Right hindlimb (tissue), 1 donor: Measurements from ENCODE around the gene MPV17L2.
A peak's percentile ranks its signal among the peaks of the same experiment; 100 is the strongest.
"Not testable (repeated sequence)": the region's sequence is repeated elsewhere in the genome, so short reads cannot be mapped to it uniquely, and the experiment has no call there.

ENCODE experiments used
- DNase-seq: peaks from one replicate; pipeline ENCODE4 v3.0.0-alpha.2; 2018

Gene MPV17L2

GRCh38 chr19:18192673-18193387, at the start of gene MPV17L2:
TSS of gene MPV17L2 (plus strand) at chr19:18193218. CDS start at chr19:18193282, 64 bp downstream.
- peak; percentile 100 for DNase-seq

DNA sequence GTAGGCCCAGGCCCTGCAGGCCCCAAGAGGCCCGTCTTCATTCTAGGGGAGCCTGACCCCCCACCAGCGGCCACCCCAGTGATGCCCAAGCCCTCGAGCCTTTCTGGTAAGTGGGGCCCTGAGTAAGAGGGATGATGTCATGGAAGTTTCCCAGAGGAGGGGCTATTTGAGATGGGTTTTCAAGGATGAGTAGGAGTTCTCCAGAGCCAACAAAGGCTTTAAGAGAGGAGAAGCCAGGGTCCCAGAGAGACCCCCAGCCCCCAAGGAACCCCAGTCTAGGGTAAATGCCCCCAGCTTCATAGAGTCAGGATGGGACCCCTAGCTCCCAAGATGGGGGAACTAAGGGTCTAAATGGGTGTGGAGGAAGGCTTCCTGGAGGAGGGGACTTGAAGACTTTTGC, 49.1 kb upstream of the MPV17L2 start:
- DNase-seq: no peak

DNA sequence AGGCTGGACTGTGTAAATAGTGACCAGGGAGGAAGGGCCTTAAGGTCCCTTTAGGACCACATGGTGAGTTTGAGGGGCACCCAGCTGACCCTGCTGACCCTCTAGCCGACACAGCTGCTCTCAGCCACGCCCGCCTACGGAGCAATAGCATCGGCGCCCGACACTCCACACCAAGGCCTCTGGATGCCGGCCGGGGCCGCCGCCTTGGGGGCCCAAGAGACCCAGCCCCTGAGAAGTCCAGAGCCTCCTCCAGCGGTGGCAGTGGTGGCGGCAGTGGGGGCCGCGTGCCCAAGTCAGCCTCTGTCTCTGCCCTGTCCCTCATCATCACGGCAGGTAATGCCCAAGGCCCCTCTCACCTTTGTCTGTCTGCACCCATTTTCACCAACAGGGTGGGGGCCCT, 48.7 kb upstream of the MPV17L2 start:
- no peak for DNase-seq

DNA sequence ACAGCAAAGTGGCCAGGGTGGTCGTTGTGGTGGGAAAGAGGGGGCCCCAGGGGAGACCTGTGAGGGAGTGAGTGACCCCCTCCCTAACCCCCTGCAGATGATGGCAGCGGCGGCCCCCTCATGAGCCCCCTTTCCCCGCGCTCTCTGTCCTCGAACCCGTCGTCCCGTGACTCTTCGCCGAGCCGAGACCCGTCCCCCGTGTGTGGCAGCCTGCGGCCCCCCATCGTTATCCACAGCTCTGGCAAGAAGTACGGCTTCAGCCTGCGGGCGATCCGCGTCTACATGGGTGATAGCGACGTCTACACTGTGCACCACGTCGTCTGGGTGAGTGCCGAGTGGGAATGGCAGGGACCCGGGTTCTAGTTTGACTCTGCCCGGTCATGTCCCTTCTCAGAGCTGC, 48.1 kb upstream of the MPV17L2 start:
- DNase-seq: no peak

- no peak for DNase-seq
Measured at GRCh38 chr19:18145391-18145999, 47.5 kb upstream of the MPV17L2 start.

DNA sequence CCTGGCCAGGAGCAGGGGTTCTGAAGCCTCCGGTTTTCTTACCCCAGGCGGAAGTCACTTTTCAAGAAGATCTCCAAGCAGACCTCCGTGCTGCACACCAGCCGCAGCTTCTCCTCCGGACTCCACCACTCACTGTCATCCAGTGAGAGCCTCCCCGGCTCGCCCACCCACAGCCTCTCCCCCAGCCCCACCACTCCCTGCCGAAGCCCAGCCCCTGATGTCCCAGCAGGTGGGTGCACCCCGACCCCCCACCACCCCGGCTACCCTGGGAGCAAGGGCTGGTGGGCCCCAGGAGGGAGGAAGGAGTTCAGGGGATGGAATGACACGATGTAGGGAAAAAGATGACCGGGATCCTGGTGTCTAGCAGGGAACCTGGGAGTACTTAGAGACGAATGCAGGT, 45.6 kb upstream of the MPV17L2 start:
- no peak for DNase-seq

- DNase-seq: no peak
Measured at GRCh38 chr19:18149596-18149975, 43.4 kb upstream of the MPV17L2 start.

GRCh38 chr19:18150776-18151624, 42.0 kb upstream of the MPV17L2 start:
- DNase-seq: no peak

- DNase-seq: peak; percentile 97
Measured at GRCh38 chr19:18152442-18152816, 40.6 kb upstream of the MPV17L2 start.

DNA sequence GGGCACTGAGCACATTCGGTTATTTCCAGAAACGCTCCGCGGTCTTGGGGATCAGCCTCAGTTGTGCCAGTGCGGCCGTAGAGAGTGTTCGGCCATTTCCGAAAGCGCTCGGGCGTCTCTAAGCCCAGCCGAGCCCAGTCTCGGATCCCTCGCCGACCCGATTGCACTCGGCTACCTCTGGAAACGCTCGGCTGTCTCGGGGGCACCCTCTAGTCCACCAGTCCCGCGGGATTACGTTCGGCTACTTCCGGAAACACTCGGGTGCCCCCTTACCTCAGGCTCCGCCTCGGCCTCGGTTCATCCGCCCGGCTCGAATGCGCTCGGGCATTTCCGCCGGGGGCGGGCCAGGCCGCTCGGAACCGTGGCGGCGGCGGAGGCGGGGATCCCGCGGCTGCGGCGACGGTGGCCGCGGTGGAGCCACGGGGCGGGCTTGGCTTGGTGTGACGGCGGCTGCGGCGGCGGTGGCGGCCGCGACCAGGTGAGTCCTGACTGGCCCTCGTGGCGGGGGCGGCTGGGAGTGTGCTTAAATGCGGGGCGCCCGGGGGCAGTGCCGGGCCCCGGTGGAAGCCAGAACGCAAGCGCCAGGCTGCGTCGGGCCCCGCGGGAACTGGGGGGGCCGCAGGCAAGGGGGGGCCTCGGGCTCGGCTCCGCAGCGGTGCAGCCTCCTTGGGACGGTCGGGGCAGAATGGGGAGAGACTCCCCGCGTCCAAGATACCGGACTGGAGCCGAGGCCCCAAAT, 40.0 kb upstream of the MPV17L2 start, which contains the start of gene PIK3R2:
TSS of gene PIK3R2 (plus strand) at position 347 of the 739 bp plus-strand sequence. CDS start 2,717 bp downstream, outside the sequence.
- peak; percentile 99 for DNase-seq

DNA sequence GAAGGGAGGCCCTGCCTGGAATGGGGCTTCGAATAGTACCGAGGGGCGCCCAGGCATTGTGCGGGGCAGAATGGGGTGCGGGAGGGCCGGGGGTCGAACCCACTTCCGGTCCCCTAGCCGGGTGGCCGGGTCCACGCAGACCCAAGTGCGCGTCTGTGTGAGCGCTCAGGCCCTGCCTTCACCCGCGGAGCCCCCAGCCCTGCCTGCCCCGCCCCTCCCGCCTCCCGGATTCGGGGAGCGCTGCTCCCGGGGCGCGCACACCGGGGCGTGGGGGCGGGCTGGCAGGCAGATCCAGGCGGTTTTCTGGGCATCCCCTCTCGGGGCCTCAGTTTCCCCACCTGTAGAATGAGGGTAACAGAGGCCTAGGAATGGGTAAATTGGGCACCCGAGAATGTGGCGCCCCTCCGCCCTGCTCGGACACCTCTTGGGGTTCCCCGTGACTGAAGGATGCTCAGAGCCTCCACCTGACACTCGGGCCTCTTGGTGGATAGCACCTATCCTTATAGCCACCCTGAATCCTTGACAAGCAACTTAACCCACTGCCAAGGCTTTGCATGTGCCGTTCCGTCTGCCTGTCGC, 39.4 kb upstream of the MPV17L2 start:
- DNase-seq: no peak

DNA sequence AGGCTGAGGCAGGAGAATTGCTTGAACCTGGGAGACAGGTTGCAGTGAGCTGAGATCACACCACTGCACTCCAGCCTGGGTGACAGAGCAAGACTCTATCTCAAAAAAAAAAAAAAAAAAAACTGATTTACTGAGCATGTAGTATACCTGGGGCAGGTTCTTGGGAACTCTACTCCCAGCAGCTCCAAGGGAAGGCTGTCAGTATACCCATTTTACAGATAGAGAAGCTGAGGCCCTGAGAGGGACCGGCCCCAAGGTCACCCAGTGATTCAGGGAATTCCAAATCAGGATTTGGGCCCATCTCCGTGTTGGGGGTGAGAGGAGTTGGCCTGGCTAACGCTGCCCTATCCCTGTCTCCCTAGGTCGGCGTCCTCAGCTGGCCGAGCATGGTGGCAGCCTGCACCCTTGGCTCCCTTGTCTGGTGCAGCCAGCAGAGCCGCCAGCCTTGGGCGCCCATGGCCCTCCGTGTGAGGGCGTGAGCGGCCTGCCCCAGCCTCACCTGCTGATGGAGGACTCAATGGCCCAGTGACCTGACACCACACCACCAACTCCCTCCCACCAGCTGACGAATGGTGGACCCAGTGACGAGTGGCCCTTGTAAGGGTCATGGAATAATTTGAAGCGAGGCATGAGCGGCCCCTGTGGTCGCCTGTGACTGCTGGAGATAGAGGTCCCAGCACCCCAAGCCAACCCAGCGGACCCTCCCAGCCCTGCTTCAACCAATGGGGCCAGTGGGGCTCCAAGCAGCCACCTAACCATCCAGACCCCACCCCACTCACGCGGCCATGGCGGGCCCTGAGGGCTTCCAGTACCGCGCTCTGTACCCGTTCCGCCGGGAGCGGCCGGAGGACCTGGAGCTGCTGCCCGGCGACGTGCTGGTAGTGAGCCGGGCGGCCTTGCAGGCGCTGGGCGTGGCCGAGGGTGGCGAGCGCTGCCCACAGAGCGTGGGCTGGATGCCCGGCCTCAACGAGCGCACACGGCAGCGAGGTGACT, 37.6 kb upstream of the MPV17L2 start:
- DNase-seq: no peak

- DNase-seq: no peak
Measured at GRCh38 chr19:18156268-18156667, 36.8 kb upstream of the MPV17L2 start.

DNA sequence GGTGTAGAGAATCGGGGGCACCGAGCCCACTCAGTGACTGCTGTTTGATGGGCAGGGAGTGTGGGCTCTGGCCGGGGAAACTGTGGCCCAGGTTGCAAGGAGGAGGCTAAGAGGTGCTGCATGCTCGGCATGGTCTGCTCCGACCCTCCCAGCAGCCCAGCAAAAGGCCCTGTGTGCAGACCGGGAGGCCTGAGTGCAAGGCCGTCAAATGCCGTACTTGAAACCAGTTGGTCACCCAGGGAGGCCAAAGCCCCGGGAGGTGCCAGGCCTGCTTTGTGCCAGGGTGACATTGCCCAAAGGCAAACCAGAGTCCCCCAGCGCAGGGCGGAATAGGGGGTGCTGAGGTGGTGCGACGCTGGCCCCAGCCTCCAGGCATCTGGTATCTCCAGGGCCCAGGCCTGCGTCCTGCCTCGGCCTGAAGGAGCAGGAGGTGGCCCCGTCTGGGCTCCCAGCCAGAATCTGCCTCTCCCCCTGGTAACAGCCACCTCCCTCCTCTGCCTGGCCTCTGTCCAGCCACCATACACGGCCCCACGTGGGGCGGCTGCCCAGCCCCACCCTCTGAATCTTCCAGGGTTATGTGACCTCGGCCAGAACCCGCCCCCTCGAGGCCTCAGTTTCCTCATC, 36.1 kb upstream of the MPV17L2 start:
- DNase-seq: peak; percentile 91

GRCh38 chr19:18157465-18158063, 35.5 kb upstream of the MPV17L2 start:
- DNase-seq: peak; percentile 87

DNA sequence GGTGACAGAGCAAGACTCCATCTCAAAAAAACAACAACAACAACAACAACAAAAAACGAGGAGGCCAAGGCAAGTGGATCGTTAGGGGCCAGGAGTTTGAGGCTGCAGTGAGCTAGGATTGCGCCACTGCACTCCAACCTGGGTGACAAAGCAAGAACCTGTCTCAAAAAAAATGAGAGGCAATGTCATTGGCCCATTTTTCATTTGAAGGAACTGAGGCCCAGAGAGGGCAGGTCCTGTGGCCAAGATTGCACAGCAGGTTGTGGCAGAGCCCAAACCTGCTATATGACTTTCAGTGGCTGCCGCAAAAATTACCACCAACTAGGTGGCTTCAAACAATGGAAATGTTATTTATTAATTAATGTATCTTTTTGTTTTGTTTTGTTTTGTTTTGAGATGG, 34.6 kb upstream of the MPV17L2 start:
- DNase-seq: no peak

DNA sequence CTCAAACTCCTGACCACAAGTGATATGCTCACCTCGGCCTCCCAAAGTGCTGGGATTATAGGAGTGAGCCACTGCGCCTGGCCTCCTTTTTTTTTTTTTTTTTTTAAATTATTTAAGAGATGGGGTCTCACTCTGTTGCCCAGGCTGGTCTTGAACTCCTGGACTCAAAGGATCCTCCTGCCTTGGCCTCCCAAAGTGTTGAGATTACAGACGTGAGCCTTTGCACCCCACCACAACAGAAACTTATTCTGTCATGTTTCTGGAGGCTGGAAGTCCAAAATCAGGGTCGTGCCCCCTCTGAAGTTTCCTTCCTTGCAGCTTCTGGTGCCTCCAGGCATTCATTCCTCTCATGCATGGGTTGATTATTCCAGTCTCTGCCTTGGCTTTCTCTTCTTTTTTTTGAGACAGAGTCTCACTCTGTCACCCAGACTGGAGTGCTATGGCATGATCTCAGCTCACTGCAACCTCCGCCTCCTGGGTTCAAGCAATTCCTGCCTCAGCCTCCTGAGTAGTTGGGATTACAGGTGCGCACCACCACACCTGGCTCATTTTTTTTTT, 33.9 kb upstream of the MPV17L2 start:
- not testable (repeated sequence) for DNase-seq

DNA sequence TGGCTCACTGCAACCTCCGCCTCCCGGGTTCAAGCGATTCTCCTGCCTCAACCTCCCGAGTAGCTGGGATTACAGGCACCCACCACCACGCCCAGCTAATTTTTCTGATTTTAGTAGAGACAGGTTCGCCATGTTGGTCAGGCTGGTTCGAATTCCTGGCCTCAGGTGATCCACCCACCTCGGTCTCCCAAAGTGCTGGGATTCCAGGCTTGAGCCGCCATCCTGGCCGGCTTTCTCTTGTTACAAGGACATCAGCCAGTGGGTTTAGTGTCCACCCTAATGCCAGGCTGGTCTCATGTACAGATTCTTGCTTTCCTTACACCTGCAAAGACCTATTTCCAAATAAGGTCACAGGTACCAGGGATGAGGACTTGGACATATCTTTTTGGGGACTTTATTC, 33.2 kb upstream of the MPV17L2 start:
- no peak for DNase-seq

GRCh38 chr19:18160493-18160970, 32.5 kb upstream of the MPV17L2 start:
- DNase-seq: no peak
